ENCODE data around the gene OR2T34.

DNA sequence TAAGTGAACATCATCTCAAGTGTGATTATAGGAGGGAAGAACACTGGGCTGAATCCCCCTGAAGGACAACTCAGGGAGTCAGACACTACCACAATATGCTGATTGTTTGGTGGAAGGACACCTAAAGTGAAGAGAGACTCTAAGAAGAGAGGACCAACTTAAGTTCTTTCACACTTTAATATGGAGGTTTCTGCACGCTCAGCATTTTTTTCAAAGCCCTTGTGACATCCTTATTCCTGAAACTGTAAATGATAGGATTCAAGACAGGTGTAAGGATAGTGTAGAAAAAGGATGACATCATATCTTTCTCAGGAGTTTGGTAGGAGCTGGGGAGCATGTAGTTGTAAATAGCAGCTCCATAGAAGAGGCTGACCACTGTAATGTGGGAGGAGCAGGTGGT lies 18.1 kb upstream of the OR2T34 start:
- TF ChIP-seq, protein P1, sequence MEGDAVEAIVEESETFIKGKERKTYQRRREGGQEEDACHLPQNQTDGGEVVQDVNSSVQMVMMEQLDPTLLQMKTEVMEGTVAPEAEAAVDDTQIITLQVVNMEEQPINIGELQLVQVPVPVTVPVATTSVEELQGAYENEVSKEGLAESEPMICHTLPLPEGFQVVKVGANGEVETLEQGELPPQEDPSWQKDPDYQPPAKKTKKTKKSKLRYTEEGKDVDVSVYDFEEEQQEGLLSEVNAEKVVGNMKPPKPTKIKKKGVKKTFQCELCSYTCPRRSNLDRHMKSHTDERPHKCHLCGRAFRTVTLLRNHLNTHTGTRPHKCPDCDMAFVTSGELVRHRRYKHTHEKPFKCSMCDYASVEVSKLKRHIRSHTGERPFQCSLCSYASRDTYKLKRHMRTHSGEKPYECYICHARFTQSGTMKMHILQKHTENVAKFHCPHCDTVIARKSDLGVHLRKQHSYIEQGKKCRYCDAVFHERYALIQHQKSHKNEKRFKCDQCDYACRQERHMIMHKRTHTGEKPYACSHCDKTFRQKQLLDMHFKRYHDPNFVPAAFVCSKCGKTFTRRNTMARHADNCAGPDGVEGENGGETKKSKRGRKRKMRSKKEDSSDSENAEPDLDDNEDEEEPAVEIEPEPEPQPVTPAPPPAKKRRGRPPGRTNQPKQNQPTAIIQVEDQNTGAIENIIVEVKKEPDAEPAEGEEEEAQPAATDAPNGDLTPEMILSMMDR (IDR thresholded peaks at IDR 0.05; ENCODE audit: poor library complexity, severe bottlenecking), result no peak
- TF ChIP-seq RAD21 (conservative IDR thresholded peaks at IDR 0.05) (no peak), MXI1 (conservative IDR thresholded peaks at IDR 0.05; ENCODE audit: poor library complexity, severe bottlenecking) (no peak), EZH2 (IDR thresholded peaks at IDR 0.05; ENCODE audit: borderline replicate concordance, insufficient read depth, low read length, poor library complexity, severe bottlenecking) (no peak), POLR2AphosphoS5 (IDR thresholded peaks at IDR 0.05) (no peak), TAF1 (IDR thresholded peaks at IDR 0.05; ENCODE audit: low read depth) (no peak), SMC3 (conservative IDR thresholded peaks at IDR 0.05; ENCODE audit: poor library complexity) (no peak), EP300 (conservative IDR thresholded peaks at IDR 0.05; ENCODE audit: poor library complexity, severe bottlenecking) (no peak)

Measured in neural cell (in vitro differentiated cells).